ENCODE results near the gene GRAMD2B. TPM values are rescaled to one million over a fixed set of nuclear protein-coding genes. Genes with fewer than 3 reads are reported as not detected.

Gene GRAMD2B
- total and polyA plus RNA-seq, 2 of the 13 experiments (the other 11 are each of a cell fraction or from before 2014, with no cell fraction given), result 8.1 to 10.6 TPM

GRCh38 chr5:126483156-126483555, 59.9 kb downstream of the GRAMD2B start:
- Histone ChIP-seq H3K4me1 (ENCODE audit: insufficient read depth, low read length) (no peaks in the 10 kb centered on the region), H3K79me2 (ENCODE audit: insufficient read depth, low read length) (no peaks in the 10 kb centered on the region), H4K20me1 (ENCODE audit: insufficient read depth, low read length) (no peaks in the 10 kb centered on the region), H3K4me3 (replicated peaks in 1 of 3; ENCODE audit: insufficient read depth in 1 of 3, low read depth in 2 of 3, low read length in 3 of 3) (no peak overlapping the region), H3K27ac (ENCODE audit: extremely low read length, insufficient read depth, low read length) (no peak overlapping the region), H2AFZ (ENCODE audit: low read length) (no peak overlapping the region), H3K9ac (ENCODE audit: insufficient read depth, low read depth, low read length) (no peak overlapping the region), H3K4me2 (ENCODE audit: low read depth, low read length) (no peak overlapping the region), H3K9me3 (ENCODE audit: low read length) (no peaks in the 10 kb centered on the region), H3K27me3 (ENCODE audit: control insufficient read depth in 1 of 2, insufficient read depth in 2 of 2, low read length in 2 of 2) (no peaks in the 10 kb centered on the region), H3K36me3 (replicated peaks in 1 of 2; ENCODE audit: control insufficient read depth in 1 of 2, insufficient read depth in 2 of 2, low read length in 2 of 2) (peaks cover 4 to 38% of the 10 kb centered on the region in 2 experiments)
- no TSS peak for BruUV-seq (replicated peaks)
- WGBS (ENCODE audit: low lambda C conversion rate), result 75% methylated on average over 3 of the region's 3 CpGs
- intact Hi-C loops (cut with micrococcal nuclease; ENCODE audit: unreplicated experiment), result no loop called here
- in situ Hi-C loops (cut with HindIII; ENCODE audit: extremely low pct_ligation_motif_present, low pct_unique_long_range_greater_than_20kb), result no loop called here
- FAIRE-seq (no peak), ATAC-seq (no peak), DNase-seq (ENCODE audit: low spot score) (no peak)
- ChIA-PET CTCF (ENCODE audit: low intra/inter-chr PET ratio, low total read pairs) (no interaction called here), POLR2A (no interaction called here)
- TF ChIP-seq ELF4 (CRISPR knock-in tag; IDR thresholded peaks at IDR 0.05; ENCODE audit: borderline replicate concordance), result no peak
- no peak for TF ChIP-seq THAP8 (CRISPR knock-in tag; IDR thresholded peaks at IDR 0.05; ENCODE audit: borderline replicate concordance)
- TF ChIP-seq FLYWCH1 (CRISPR knock-in tag; IDR thresholded peaks at IDR 0.05), result no peak
- no peak for TF ChIP-seq NCOR1 (IDR thresholded peaks at IDR 0.05; ENCODE audit: borderline replicate concordance, low read length)
- no peak for TF ChIP-seq ARID4A (CRISPR knock-in tag; IDR thresholded peaks at IDR 0.05; ENCODE audit: borderline replicate concordance)
- TF ChIP-seq HBP1 (CRISPR knock-in tag; IDR thresholded peaks at IDR 0.05; ENCODE audit: low read depth), result no peak
- TF ChIP-seq RELA (CRISPR knock-in tag; IDR thresholded peaks at IDR 0.05), result no peak
- no peak for TF ChIP-seq ZNF382 (CRISPR knock-in tag; IDR thresholded peaks at IDR 0.05; ENCODE audit: borderline replicate concordance)
- TF ChIP-seq GZF1 (CRISPR knock-in tag; IDR thresholded peaks at IDR 0.05), result no peak
- no peak for TF ChIP-seq HHEX (CRISPR knock-in tag; IDR thresholded peaks at IDR 0.05)
- no peak for TF ChIP-seq REST (IDR thresholded peaks at IDR 0.05; ENCODE audit: borderline replicate concordance in 1 of 2, low read depth in 1 of 2, low read length in 2 of 2)
- no peak for TF ChIP-seq ZNF572 (CRISPR knock-in tag; IDR thresholded peaks at IDR 0.05)
- TF ChIP-seq ZNF672 (CRISPR knock-in tag; IDR thresholded peaks at IDR 0.05), result no peak

Measured in HepG2 (cell line).